Measurements from ENCODE around the gene TENM3. TPM values are rescaled to one million over a fixed set of nuclear protein-coding genes. Genes with fewer than 3 reads are reported as not detected.

The TENM3 gene
- total RNA-seq, 4 donors from 2014 or later = 5.9 to 61.5 (median 24.6) TPM

DNA sequence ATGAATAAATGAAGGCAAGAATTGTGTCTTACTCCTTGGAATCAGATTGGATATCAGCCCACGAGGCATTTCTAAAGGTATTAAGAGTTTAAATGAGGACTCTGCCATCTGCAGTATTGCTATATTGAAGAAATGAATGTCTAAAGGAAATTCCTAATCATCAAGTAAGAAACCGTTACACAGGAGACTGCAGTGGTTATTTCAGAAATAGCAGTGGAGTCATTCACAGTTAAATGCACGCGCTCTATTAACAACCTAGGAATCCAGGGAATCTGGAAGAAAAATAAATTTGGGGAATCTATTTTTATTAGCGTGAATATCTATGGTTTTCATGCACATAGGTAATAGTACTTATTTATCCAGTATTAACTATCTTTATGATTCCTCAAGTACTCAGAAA, 334.2 kb downstream of the TENM3 start:
- Histone ChIP-seq H3K27ac (no peak overlapping the region), H3K4me3 (no peak overlapping the region)
- TF ChIP-seq POLR2A (IDR thresholded peaks at IDR 0.05) = no peak
- TF ChIP-seq, protein P1, sequence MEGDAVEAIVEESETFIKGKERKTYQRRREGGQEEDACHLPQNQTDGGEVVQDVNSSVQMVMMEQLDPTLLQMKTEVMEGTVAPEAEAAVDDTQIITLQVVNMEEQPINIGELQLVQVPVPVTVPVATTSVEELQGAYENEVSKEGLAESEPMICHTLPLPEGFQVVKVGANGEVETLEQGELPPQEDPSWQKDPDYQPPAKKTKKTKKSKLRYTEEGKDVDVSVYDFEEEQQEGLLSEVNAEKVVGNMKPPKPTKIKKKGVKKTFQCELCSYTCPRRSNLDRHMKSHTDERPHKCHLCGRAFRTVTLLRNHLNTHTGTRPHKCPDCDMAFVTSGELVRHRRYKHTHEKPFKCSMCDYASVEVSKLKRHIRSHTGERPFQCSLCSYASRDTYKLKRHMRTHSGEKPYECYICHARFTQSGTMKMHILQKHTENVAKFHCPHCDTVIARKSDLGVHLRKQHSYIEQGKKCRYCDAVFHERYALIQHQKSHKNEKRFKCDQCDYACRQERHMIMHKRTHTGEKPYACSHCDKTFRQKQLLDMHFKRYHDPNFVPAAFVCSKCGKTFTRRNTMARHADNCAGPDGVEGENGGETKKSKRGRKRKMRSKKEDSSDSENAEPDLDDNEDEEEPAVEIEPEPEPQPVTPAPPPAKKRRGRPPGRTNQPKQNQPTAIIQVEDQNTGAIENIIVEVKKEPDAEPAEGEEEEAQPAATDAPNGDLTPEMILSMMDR (IDR thresholded peaks at IDR 0.05) = no peak

DNA sequence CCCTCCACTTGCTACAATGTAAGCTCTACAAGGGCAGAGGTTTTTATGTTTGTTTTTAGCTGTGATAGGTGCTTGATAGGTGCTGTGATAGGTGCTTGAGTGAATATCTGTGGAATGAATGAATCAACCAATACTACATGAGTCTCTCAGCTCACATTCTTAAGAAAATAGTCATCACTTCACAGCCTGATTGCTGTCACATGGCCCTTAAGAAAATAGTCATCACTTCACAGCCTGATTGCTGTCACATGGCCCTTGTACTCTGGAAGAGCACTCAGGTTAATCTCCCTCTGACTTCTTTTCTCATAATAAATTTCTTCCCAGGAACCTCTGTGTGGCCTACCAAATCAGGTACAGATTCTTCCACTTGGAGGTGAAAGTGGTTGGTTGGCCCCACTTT, 335.2 kb downstream of the TENM3 start:
- no peak overlapping the region for H3K4me3 ChIP-seq
- no peaks in the 10 kb centered on the region for H3K4me1 ChIP-seq
- no peaks in the 10 kb centered on the region for H3K9me3 ChIP-seq
- no peak for DNase-seq
- no peak overlapping the region for H3K27ac ChIP-seq
- no peaks in the 10 kb centered on the region for H3K36me3 ChIP-seq
- intact Hi-C loops (cut with DNase I; ENCODE audit: low total_unique reads) = no loop called here
- no peaks in the 10 kb centered on the region for H3K27me3 ChIP-seq
- TF ChIP-seq, protein P1 (IDR thresholded peaks at IDR 0.05) = no peak
- no peak for TF ChIP-seq POLR2A (IDR thresholded peaks at IDR 0.05)

More for the DNA sequence above, 334.2 kb downstream of the TENM3 start:
- Histone ChIP-seq H3K9me3 (no peaks in the 10 kb centered on the region), H3K27me3 (no peaks in the 10 kb centered on the region), H3K4me1 (no peaks in the 10 kb centered on the region), H3K36me3 (no peaks in the 10 kb centered on the region)
- intact Hi-C loops (cut with DNase I; ENCODE audit: low total_unique reads) = no loop called here
- DNase-seq = no peak

GRCh38 chr4:182582245-182582644, 339.0 kb downstream of the TENM3 start:
- no peak for DNase-seq
- intact Hi-C loops (cut with DNase I; ENCODE audit: low total_unique reads) = no loop called here
- H3K9me3 ChIP-seq = no peaks in the 10 kb centered on the region
- no peak overlapping the region for H3K4me3 ChIP-seq
- no peaks in the 10 kb centered on the region for H3K4me1 ChIP-seq
- H3K36me3 ChIP-seq = no peaks in the 10 kb centered on the region
- no peak overlapping the region for H3K27ac ChIP-seq
- H3K27me3 ChIP-seq = no peaks in the 10 kb centered on the region
- TF ChIP-seq, protein P1 (IDR thresholded peaks at IDR 0.05) = no peak
- no peak for TF ChIP-seq POLR2A (IDR thresholded peaks at IDR 0.05)

- intact Hi-C loops (cut with DNase I; ENCODE audit: low total_unique reads) = no loop called here
- Histone ChIP-seq H3K4me3 (no peak overlapping the region), H3K27ac (no peak overlapping the region), H3K27me3 (no peaks in the 10 kb centered on the region), H3K4me1 (no peaks in the 10 kb centered on the region), H3K36me3 (no peaks in the 10 kb centered on the region), H3K9me3 (no peaks in the 10 kb centered on the region)
- TF ChIP-seq, protein P1 (IDR thresholded peaks at IDR 0.05) = no peak
- no peak for TF ChIP-seq POLR2A (IDR thresholded peaks at IDR 0.05)
- no peak for DNase-seq
Measured at GRCh38 chr4:182583703-182584415, 340.7 kb downstream of the TENM3 start.

DNA sequence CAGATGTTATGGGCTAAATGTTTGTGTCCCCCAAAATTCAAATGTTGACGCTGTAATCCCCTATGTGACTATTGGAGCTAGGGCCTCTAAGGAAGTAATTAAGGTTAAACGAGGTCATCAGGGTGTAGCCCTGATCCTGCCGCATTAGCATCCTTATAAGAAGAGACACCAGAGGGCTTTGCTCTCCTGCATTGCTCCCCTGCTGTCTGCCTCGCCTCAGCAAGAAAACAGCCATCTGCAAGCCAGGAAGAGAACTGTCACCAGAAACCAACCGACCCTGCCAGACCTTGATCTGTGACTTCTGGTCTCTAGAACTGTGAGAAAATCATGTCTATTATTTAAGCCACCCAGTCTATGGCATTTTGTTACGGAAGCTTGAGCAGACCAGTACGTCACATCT, 342.1 kb downstream of the TENM3 start:
- no peak for DNase-seq
- H3K36me3 ChIP-seq = no peaks in the 10 kb centered on the region
- H3K9me3 ChIP-seq = no peaks in the 10 kb centered on the region

More for the DNA sequence above, 342.1 kb downstream of the TENM3 start:
- Histone ChIP-seq H3K4me3 (no peak overlapping the region), H3K4me1 (no peaks in the 10 kb centered on the region), H3K27ac (no peak overlapping the region), H3K27me3 (no peaks in the 10 kb centered on the region)
- intact Hi-C loops (cut with DNase I; ENCODE audit: low total_unique reads) = no loop called here
- TF ChIP-seq, protein P1 (IDR thresholded peaks at IDR 0.05) = no peak
- no peak for TF ChIP-seq POLR2A (IDR thresholded peaks at IDR 0.05)

Data from uterus (tissue), 4 donors.